CD4-positive, alpha-beta T cell treated with Interleukin-1 beta for 1 hour (primary cell): ENCODE measurements around the gene AACS.
"Not testable (repeated sequence)": the region's sequence is repeated elsewhere in the genome, so short reads cannot be mapped to it uniquely, and the experiment has no call there.

Experiments
- DNase-seq, 2 donors: peaks; one replicate each; pipeline ENCODE4 v3.0.0-alpha.2; 2020 to 2022

AACS gene

GRCh38 chr12:125061229-125061628 is 4.0 kb upstream of the AACS start:
- no peak for DNase-seq

- DNase-seq, result not testable (repeated sequence)
Measured at GRCh38 chr12:125063522-125063921, 1.7 kb upstream of the AACS start.

GRCh38 chr12:125064492-125064891 is 743 bp upstream of the AACS start:
- DNase-seq, result no peak

- DNase-seq, result no peak
Measured at GRCh38 chr12:125065919-125066570, 810 bp downstream of the AACS start.

GRCh38 chr12:125068391-125068790 is 3.2 kb downstream of the AACS start:
- no peak for DNase-seq

- DNase-seq, result no peak
Measured at GRCh38 chr12:125069616-125070015, 4.4 kb downstream of the AACS start.

GRCh38 chr12:125070112-125070511 is 4.9 kb downstream of the AACS start:
- DNase-seq, result no peak

- DNase-seq, result no peak
Measured at GRCh38 chr12:125070661-125071390, 5.6 kb downstream of the AACS start.

- DNase-seq, result no peak
Measured at GRCh38 chr12:125071456-125071855, 6.2 kb downstream of the AACS start.

- DNase-seq, result no peak
Measured at GRCh38 chr12:125072496-125072895, 7.3 kb downstream of the AACS start.

GRCh38 chr12:125074294-125074693 is 9.1 kb downstream of the AACS start:
- DNase-seq, result not testable (repeated sequence)

- DNase-seq, result no peak
Measured at GRCh38 chr12:125076103-125076502, 10.9 kb downstream of the AACS start.

GRCh38 chr12:125079084-125079483 is 13.8 kb downstream of the AACS start:
- DNase-seq, result no peak

GRCh38 chr12:125079648-125080645 is 14.7 kb downstream of the AACS start:
- DNase-seq, result no peak

GRCh38 chr12:125081427-125081826 is 16.2 kb downstream of the AACS start:
- DNase-seq, result no peak

GRCh38 chr12:125083072-125083471 is 17.8 kb downstream of the AACS start:
- DNase-seq, result no peak

- not testable (repeated sequence) for DNase-seq
Measured at GRCh38 chr12:125088199-125088598, 23.0 kb downstream of the AACS start.

GRCh38 chr12:125089083-125089482 is 23.8 kb downstream of the AACS start:
- no peak for DNase-seq

GRCh38 chr12:125089626-125090025 is 24.4 kb downstream of the AACS start:
- no peak for DNase-seq

GRCh38 chr12:125090437-125090836 is 25.2 kb downstream of the AACS start:
- DNase-seq, result no peak

GRCh38 chr12:125091401-125091800 is 26.2 kb downstream of the AACS start:
- DNase-seq, result no peak

- no peak for DNase-seq
Measured at GRCh38 chr12:125092108-125092871, 27.1 kb downstream of the AACS start.
